ENCODE measurements around the gene KIRREL3.

Gene KIRREL3

DNA sequence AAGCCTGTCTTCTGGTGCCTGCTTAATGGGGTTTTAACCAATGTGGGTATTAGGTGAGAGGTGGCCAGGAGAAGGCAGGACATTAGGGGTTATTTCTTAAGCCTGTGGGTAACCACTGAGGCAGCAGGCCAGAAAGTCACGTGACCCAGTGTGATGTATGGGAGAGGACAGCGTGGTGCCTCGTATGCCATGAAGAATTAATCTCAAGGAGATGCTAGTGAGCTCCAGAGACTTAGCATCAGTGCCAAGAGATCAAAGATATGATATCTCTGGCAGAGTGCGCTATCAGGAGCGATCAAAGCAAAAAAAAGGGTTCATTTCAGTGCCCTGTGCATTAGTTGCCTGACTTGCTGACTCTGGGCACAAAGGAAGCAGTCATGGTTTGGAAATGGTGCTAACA, 275.5 kb downstream of the KIRREL3 start:
- Histone ChIP-seq H3K4me3 (replicated peaks; ENCODE audit: insufficient read depth, low read length) (no peak overlapping the region), H3K27me3 (ENCODE audit: insufficient read depth, poor library complexity, severe bottlenecking) (peaks cover 2% of the 10 kb centered on the region), H3K27ac (replicated peaks) (no peak overlapping the region)
- TF ChIP-seq REST (IDR thresholded peaks at IDR 0.05; ENCODE audit: insufficient replicate concordance, low read depth) (no peak), SPI1 (IDR thresholded peaks at IDR 0.05; ENCODE audit: borderline replicate concordance, low read depth) (no peak), POLR2AphosphoS5 (IDR thresholded peaks at IDR 0.05; ENCODE audit: low read depth) (no peak), GABPA (IDR thresholded peaks at IDR 0.05; ENCODE audit: low read depth) (no peak), CTCF (IDR thresholded peaks at IDR 0.05; ENCODE audit: insufficient read depth, low read length) (no peak)
- no peak for DNase-seq (ENCODE audit: low read depth in 1 of 2, low spot score in 1 of 2)

DNA sequence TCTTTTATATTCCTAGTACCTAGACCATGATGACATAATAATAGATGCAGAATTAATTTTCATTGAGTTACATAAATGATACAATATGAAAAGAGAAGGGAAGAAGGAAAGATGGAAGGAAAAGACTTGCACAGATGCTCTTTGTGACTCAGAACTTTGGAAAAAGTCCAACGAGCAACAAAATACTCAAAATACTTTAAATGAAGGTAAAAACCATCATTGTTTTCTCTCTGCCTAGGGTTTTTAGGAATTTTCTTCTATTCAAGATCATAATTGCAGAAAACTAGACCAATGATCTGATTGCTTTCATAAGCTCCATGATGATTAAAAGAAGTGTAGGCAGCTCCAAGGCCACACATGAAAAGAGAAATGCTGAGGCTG, 276.9 kb downstream of the KIRREL3 start:
- no peak for DNase-seq (ENCODE audit: low read depth in 1 of 2, low spot score in 1 of 2)
- TF ChIP-seq REST (IDR thresholded peaks at IDR 0.05; ENCODE audit: insufficient replicate concordance, low read depth) (no peak), GABPA (IDR thresholded peaks at IDR 0.05; ENCODE audit: low read depth) (no peak), CTCF (IDR thresholded peaks at IDR 0.05; ENCODE audit: insufficient read depth, low read length) (no peak), POLR2AphosphoS5 (IDR thresholded peaks at IDR 0.05; ENCODE audit: low read depth) (no peak), SPI1 (IDR thresholded peaks at IDR 0.05; ENCODE audit: borderline replicate concordance, low read depth) (no peak)
- no peak overlapping the region for H3K27ac ChIP-seq (replicated peaks)
- peaks cover 2% of the 10 kb centered on the region for H3K27me3 ChIP-seq (ENCODE audit: insufficient read depth, poor library complexity, severe bottlenecking)
- H3K4me3 ChIP-seq (replicated peaks; ENCODE audit: insufficient read depth, low read length), result no peak overlapping the region

DNA sequence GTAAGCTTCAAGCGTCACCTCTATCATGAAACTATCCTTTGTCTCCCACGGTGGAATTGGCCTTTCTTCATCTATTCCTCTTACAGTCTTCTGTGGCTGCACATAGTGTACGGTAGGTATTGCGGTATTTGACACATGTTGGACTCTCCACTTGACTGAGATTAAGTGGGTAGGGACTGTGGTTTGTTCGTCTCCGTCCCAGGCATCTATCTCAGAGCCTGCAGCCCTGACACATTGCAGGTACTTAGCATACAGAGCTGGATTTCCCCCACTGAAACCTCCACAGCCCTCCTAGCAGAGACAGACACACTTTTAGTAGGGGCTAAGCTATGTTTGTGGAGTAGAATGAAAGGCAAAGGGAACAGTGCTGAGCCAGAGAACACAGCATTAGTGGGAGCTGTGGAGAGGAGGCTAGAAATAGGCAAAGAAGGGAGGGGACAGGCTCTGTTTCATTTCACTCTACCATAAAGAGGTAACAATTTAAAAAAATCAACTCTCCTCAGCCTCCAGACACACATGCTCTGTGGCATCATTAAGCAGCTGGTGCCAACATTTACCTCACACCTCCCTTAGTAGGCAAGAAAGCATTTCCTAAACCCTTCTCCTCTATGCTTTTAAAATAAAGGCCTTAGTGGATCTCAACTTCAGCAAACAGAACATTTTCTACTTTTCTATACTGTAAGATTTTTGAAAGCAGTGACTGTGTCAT, 277.5 kb downstream of the KIRREL3 start:
- DNase-seq (ENCODE audit: low read depth in 1 of 2, low spot score in 1 of 2), result no peak
- no peak overlapping the region for H3K27ac ChIP-seq (replicated peaks)
- no peak overlapping the region for H3K4me3 ChIP-seq (replicated peaks; ENCODE audit: insufficient read depth, low read length)
- peaks cover 2% of the 10 kb centered on the region for H3K27me3 ChIP-seq (ENCODE audit: insufficient read depth, poor library complexity, severe bottlenecking)
- TF ChIP-seq REST (IDR thresholded peaks at IDR 0.05; ENCODE audit: insufficient replicate concordance, low read depth) (no peak), GABPA (IDR thresholded peaks at IDR 0.05; ENCODE audit: low read depth) (no peak)

All from HL-60 (cell line).